ENCODE data around the gene MYH3. TPM values are rescaled to one million over a fixed set of nuclear protein-coding genes. Genes with fewer than 3 reads are reported as not detected.

The MYH3 gene
- total and polyA plus RNA-seq, 4 donors = 0.43 to 2.0 (median 0.99) TPM

DNA sequence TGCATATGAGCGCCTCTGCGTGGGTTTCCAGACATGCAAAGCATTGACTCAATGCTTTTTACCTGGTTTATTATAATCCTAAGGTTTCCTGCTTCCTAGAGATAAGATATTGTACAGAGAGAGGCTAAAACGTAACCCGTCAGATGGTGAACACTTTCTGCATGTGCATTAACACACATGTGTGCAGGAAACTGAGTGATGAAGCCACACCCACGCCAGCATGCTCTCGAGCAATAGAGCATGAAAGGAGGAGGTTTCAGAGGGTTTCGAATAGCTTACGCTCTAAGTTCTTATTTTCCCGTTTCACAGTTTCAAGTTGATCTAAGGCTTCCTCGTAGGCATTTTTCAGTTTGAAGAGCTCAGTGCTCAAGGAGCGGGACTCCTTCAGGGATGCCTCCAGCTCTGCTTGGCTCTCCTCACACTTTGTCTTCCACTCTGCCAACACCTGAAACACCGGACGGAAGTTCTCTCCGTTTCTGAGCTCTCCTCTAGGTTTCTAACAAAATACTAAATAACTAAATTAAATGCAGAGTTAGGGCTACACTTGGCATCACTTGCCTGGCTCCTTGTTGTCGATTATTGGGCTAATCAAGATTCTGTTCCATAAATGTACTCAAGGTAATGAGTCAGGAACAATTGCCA, 23.2 kb downstream of the MYH3 start:
- 93% methylated on average over 15 of the region's 15 CpGs for WGBS
- Histone ChIP-seq H3K36me3 (ENCODE audit: control insufficient read depth in 4 of 4, insufficient read depth in 3 of 4, low read depth in 1 of 4, low read length in 3 of 4) (peaks cover 5 to 57% (median 22%) of the 10 kb centered on the region in 4 donors), H3K9me3 (ENCODE audit: control insufficient read depth in 4 of 4, low read length in 3 of 4) (no peaks in the 10 kb centered on the region), H3K27ac (ENCODE audit: low read depth in 1 of 2, low read length in 2 of 2) (no peak overlapping the region), H3K9ac (ENCODE audit: low read depth in 1 of 2, low read length in 2 of 2) (no peak overlapping the region), H3K27me3 (ENCODE audit: control insufficient read depth in 4 of 4, insufficient read depth in 4 of 4, low read length in 3 of 4) (no peaks in the 10 kb centered on the region), H3K4me1 (ENCODE audit: control insufficient read depth in 4 of 4, insufficient read depth in 4 of 4, low read length in 3 of 4) (no peaks in the 10 kb centered on the region), H3K4me3 (ENCODE audit: low read depth in 1 of 3, low read length in 3 of 3) (no peak overlapping the region)
- no peak for TF ChIP-seq JUND (IDR thresholded peaks at IDR 0.05)
- DNase-seq (ENCODE audit: low spot score) = no peak

- H3K36me3 ChIP-seq (ENCODE audit: control insufficient read depth in 4 of 4, insufficient read depth in 3 of 4, low read depth in 1 of 4, low read length in 3 of 4) = peaks cover 3 to 44% (median 16%) of the 10 kb centered on the region in 4 donors
- WGBS = 86% methylated on average over 15 of the region's 15 CpGs
Measured at GRCh38 chr17:10631701-10632100, 25.4 kb downstream of the MYH3 start.

GRCh38 chr17:10631048-10631700, 25.9 kb downstream of the MYH3 start:
- Histone ChIP-seq H3K9me3 (ENCODE audit: control insufficient read depth in 4 of 4, low read length in 3 of 4) (no peaks in the 10 kb centered on the region), H3K9ac (ENCODE audit: low read depth in 1 of 2, low read length in 2 of 2) (no peak overlapping the region), H3K36me3 (ENCODE audit: control insufficient read depth in 4 of 4, insufficient read depth in 3 of 4, low read depth in 1 of 4, low read length in 3 of 4) (peaks cover 3 to 44% (median 16%) of the 10 kb centered on the region in 4 donors), H3K4me1 (ENCODE audit: control insufficient read depth in 4 of 4, insufficient read depth in 4 of 4, low read length in 3 of 4) (no peaks in the 10 kb centered on the region), H3K27ac (ENCODE audit: low read depth in 1 of 2, low read length in 2 of 2) (no peak overlapping the region), H3K27me3 (ENCODE audit: control insufficient read depth in 4 of 4, insufficient read depth in 4 of 4, low read length in 3 of 4) (no peaks in the 10 kb centered on the region), H3K4me3 (ENCODE audit: low read depth in 1 of 3, low read length in 3 of 3) (no peak overlapping the region)
- DNase-seq (ENCODE audit: low spot score) = peak; percentile 50
- TF ChIP-seq CTCF (IDR thresholded peaks at IDR 0.05; ENCODE audit: low read depth, low read length, missing input control) (peak; percentile 62), RAD21 (IDR thresholded peaks at IDR 0.05) (peak; percentile 50 to 71), HNF4G (IDR thresholded peaks at IDR 0.05) (no peak)
- TF ChIP-seq, protein P1, sequence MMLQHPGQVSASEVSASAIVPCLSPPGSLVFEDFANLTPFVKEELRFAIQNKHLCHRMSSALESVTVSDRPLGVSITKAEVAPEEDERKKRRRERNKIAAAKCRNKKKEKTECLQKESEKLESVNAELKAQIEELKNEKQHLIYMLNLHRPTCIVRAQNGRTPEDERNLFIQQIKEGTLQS (IDR thresholded peaks at IDR 0.05) = no peak
- 53% methylated on average over 18 of the region's 18 CpGs for WGBS

More at GRCh38 chr17:10631701-10632100, 25.4 kb downstream of the MYH3 start:
- TF ChIP-seq GABPA (IDR thresholded peaks at IDR 0.05 in 1 of 2, conservative IDR thresholded peaks at IDR 0.05 in 1 of 2) (no peak), HNF4G (IDR thresholded peaks at IDR 0.05) (no peak), RXRA (IDR thresholded peaks at IDR 0.05) (no peak), NR2F2 (IDR thresholded peaks at IDR 0.05) (no peak), FOXA2 (IDR thresholded peaks at IDR 0.05) (no peak), CTCF (IDR thresholded peaks at IDR 0.05; ENCODE audit: low read depth, low read length, missing input control) (no peak), RAD21 (IDR thresholded peaks at IDR 0.05) (no peak), JUND (IDR thresholded peaks at IDR 0.05) (no peak)
- TF ChIP-seq, protein P2, sequence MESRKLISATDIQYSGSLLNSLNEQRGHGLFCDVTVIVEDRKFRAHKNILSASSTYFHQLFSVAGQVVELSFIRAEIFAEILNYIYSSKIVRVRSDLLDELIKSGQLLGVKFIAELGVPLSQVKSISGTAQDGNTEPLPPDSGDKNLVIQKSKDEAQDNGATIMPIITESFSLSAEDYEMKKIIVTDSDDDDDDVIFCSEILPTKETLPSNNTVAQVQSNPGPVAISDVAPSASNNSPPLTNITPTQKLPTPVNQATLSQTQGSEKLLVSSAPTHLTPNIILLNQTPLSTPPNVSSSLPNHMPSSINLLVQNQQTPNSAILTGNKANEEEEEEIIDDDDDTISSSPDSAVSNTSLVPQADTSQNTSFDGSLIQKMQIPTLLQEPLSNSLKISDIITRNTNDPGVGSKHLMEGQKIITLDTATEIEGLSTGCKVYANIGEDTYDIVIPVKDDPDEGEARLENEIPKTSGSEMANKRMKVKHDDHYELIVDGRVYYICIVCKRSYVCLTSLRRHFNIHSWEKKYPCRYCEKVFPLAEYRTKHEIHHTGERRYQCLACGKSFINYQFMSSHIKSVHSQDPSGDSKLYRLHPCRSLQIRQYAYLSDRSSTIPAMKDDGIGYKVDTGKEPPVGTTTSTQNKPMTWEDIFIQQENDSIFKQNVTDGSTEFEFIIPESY (IDR thresholded peaks at IDR 0.05) = no peak
- Histone ChIP-seq H3K9ac (ENCODE audit: low read depth in 1 of 2, low read length in 2 of 2) (no peak overlapping the region), H3K4me3 (ENCODE audit: low read depth in 1 of 3, low read length in 3 of 3) (no peak overlapping the region), H3K27ac (ENCODE audit: low read depth in 1 of 2, low read length in 2 of 2) (no peak overlapping the region), H3K9me3 (ENCODE audit: control insufficient read depth in 4 of 4, low read length in 3 of 4) (no peaks in the 10 kb centered on the region), H3K4me1 (ENCODE audit: control insufficient read depth in 4 of 4, insufficient read depth in 4 of 4, low read length in 3 of 4) (no peaks in the 10 kb centered on the region), H3K27me3 (ENCODE audit: control insufficient read depth in 4 of 4, insufficient read depth in 4 of 4, low read length in 3 of 4) (no peaks in the 10 kb centered on the region)
- no peak for DNase-seq (ENCODE audit: low spot score)
